ENCODE data around the gene GPD2.

Gene GPD2

DNA sequence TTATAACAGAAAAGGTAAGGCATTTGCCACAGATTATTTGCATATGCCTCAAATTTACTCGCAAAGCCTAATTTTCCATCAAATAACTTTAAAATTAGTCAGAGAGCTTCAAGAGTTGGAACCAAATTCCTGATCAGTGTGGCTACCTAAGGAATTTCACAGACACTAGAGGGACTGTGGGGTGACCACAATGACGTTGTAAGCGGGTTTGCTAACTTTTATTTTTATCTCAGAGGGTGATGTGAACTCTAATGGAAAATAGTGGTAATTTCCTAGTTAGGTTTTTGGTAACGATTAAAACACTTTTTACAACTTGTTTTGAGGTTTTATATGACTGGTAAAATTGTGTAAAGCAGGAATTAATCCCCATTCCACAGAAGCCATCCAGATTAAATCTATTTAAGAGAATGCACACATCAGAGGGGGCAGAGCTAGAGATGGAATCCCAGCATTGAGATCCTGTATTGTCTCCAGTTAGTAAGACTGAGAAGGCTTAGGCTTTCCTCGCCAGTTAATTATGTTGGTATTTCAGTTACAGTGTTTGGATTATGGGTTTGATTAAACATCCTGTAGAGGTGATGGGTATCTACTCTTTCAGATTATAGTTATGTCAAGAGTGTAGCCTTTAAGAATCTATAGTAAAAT is 129.0 kb downstream of the GPD2 start:
- Mint-ChIP-seq H3K27ac (no peak overlapping the region), H3K4me3 (no peak overlapping the region), H3K9me3 (no peaks in the 10 kb centered on the region), H3K4me1 (no peaks in the 10 kb centered on the region), H3K27me3 (no peaks in the 10 kb centered on the region)
- ATAC-seq = no peak
- no peak for DNase-seq

GRCh38 chr2:156573710-156574109 is 137.5 kb downstream of the GPD2 start:
- DNase-seq = no peak
- no peak for ATAC-seq
- Mint-ChIP-seq H3K9me3 (no peaks in the 10 kb centered on the region), H3K27ac (no peak overlapping the region), H3K4me1 (peaks cover 13% of the 10 kb centered on the region), H3K27me3 (no peaks in the 10 kb centered on the region), H3K4me3 (no peak overlapping the region)

DNA sequence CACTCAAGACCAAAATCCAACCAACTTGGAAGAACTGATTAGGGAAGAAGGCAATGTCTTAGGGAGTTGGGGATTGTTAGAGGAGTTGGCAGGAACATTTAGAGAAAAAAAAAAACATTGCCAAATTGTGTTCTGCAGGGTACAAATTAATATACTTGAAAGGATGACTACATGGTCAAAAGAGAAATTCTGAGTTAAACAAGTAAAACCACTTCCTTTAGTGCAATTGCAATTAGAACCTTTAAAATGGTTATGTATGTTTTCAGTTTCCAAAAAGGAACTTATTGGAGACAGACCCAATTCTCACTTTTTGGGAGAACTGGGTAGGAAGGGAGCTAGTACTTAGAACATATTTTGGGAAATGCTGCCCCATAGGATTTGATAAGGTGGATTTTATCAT is 137.9 kb downstream of the GPD2 start:
- H3K9me3 Mint-ChIP-seq = no peaks in the 10 kb centered on the region
- H3K27me3 Mint-ChIP-seq = no peaks in the 10 kb centered on the region
- H3K4me1 Mint-ChIP-seq = peaks cover 13% of the 10 kb centered on the region
- DNase-seq (no peak), ATAC-seq (no peak)
- no peak overlapping the region for H3K4me3 Mint-ChIP-seq
- no peak overlapping the region for H3K27ac Mint-ChIP-seq

DNA sequence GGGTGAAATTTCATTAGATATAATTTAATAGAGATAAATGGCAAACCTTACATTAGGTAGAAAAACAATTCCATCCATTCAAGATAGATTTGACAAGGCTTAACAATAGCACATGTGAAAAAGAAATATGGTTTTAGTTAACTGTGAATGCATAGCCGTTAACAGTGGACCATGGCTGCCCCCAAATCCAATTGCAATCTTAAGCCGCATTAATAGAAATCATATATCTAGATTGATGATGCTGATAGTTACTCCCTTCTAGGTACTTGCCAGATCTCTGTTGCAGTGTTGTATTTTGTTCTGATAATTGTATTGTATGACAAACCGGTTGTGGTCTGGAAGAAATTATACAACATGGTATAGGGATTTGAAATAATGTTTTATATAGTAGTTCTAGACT is 139.8 kb downstream of the GPD2 start:
- no peaks in the 10 kb centered on the region for H3K9me3 Mint-ChIP-seq
- H3K4me3 Mint-ChIP-seq = no peak overlapping the region
- no peak overlapping the region for H3K27ac Mint-ChIP-seq
- DNase-seq (no peak), ATAC-seq (no peak)
- H3K4me1 Mint-ChIP-seq = peaks cover 13% of the 10 kb centered on the region
- H3K27me3 Mint-ChIP-seq = no peaks in the 10 kb centered on the region

DNA sequence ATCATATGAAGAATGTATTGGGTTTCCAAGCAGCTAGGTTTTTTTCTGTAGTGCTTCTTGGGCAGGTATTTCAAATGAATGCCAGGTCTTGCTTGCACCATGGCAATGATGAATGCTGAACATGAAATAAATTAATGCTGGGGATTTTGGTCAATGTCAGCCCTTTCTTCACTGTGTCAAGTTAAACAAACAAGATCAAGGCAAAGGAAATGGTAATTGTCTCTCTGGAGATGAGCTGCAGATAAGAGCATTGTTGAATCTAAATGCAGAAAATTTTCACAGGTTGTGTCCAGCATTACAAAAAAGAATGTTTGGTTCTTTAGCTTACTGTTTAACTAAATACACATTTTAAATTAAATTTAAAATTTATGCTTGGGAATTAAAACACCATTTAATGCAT is 144.3 kb downstream of the GPD2 start:
- no peak for DNase-seq
- Mint-ChIP-seq H3K4me3 (no peak overlapping the region), H3K4me1 (no peaks in the 10 kb centered on the region), H3K27ac (no peak overlapping the region), H3K27me3 (no peaks in the 10 kb centered on the region), H3K9me3 (no peaks in the 10 kb centered on the region)
- ATAC-seq = no peak

DNA sequence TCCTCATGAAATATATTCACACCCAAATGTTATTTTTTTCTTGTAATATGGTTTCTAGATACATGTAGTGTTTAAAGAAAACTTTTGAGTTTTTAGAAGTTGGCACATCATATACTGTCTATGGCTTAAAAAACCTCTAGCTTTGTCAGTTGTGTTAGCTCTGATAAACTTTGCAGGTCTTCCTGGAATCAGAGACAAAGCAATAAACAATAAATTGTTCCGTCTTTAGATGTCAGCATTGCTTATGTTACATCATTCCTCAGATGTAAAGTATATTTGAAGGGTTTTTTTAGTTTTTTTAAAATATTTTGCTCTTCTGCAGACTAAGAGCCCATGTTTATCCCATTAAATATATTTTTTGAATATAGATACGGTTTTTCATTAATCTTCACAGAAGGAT is 145.1 kb downstream of the GPD2 start:
- H3K4me3 Mint-ChIP-seq = no peak overlapping the region
- H3K27me3 Mint-ChIP-seq = no peaks in the 10 kb centered on the region
- H3K4me1 Mint-ChIP-seq = no peaks in the 10 kb centered on the region
- no peak overlapping the region for H3K27ac Mint-ChIP-seq
- no peak for DNase-seq
- no peaks in the 10 kb centered on the region for H3K9me3 Mint-ChIP-seq
- ATAC-seq = no peak

- no peak overlapping the region for H3K4me3 Mint-ChIP-seq
- no peaks in the 10 kb centered on the region for H3K9me3 Mint-ChIP-seq
- no peak overlapping the region for H3K27ac Mint-ChIP-seq
- no peaks in the 10 kb centered on the region for H3K4me1 Mint-ChIP-seq
- DNase-seq (no peak), ATAC-seq (no peak)
- no peaks in the 10 kb centered on the region for H3K27me3 Mint-ChIP-seq
Measured at GRCh38 chr2:156585457-156585856, 149.3 kb downstream of the GPD2 start.

DNA sequence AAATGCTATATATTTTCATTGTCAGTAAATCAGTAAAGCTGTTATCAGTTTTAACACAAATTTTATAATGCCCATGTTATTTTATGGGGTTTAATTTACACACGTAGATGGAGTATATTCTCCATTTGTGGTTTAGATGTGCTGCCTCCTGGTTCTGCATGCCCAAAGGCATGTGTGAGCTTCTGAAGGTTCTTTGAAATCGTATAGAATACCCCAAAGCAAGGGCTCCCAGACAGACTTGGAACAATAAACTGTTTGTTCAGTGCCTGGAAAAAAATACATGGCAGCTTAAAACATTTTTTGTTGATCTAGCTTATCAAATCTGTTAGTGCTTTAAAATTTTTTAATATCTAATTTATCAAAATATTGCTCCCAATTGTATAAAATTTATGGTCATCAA is 150.4 kb downstream of the GPD2 start:
- Mint-ChIP-seq H3K9me3 (no peaks in the 10 kb centered on the region), H3K4me1 (no peaks in the 10 kb centered on the region), H3K27ac (no peak overlapping the region), H3K27me3 (no peaks in the 10 kb centered on the region), H3K4me3 (no peak overlapping the region)
- no peak for ATAC-seq
- no peak for DNase-seq

DNA sequence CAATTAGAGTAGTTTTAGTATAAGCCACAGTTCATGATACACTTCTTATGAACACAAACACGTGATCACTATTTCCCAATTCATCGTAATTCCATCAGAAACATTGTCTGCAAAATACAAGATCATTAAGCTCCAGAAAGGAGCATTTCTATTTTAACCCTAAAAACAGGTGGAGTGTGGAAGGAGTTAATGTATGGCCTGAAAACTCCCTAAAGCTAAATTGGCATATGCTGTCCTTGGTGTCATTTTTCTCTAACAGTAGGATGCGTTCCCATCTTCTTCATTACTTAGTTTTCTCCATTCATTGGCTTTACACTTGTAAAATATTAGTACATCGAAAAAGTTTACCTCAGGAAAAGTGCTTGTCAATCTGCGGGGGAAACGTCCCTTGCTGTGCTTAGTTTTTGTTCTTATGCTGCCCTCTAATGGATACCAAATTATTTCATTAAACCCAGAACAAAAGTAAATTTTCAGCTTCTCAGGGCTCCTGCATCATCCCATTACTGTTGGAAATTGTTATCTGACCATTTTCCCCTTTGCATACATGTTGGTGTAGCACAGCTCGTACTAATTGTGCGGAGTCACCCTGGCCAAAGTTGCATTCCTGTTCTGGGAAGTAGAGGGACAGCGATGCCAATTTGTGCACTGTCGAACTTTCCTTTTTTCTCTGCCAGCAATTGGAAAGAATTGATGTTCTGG is 153.4 kb downstream of the GPD2 start:
- H3K9me3 Mint-ChIP-seq = no peaks in the 10 kb centered on the region
- DNase-seq = peak in 1 of 2 donors; percentile 5

GRCh38 chr2:156590085-156590739 is 154.0 kb downstream of the GPD2 start:
- ATAC-seq (no peak), DNase-seq (no peak)
- no peak overlapping the region for H3K4me3 Mint-ChIP-seq
- H3K27me3 Mint-ChIP-seq = no peaks in the 10 kb centered on the region
- H3K9me3 Mint-ChIP-seq = no peaks in the 10 kb centered on the region
- H3K4me1 Mint-ChIP-seq = no peaks in the 10 kb centered on the region
- no peak overlapping the region for H3K27ac Mint-ChIP-seq

More for the DNA sequence above, 153.4 kb downstream of the GPD2 start:
- peak; percentile 64 for ATAC-seq
- no peak overlapping the region for H3K27ac Mint-ChIP-seq
- H3K27me3 Mint-ChIP-seq = no peaks in the 10 kb centered on the region
- H3K4me1 Mint-ChIP-seq = no peaks in the 10 kb centered on the region
- H3K4me3 Mint-ChIP-seq = no peak overlapping the region

GRCh38 chr2:156592809-156593593 is 156.8 kb downstream of the GPD2 start:
- Mint-ChIP-seq H3K27me3 (no peaks in the 10 kb centered on the region), H3K27ac (no peak overlapping the region), H3K4me3 (no peak overlapping the region), H3K9me3 (no peaks in the 10 kb centered on the region), H3K4me1 (no peaks in the 10 kb centered on the region)
- DNase-seq (no peak), ATAC-seq (no peak)

GRCh38 chr2:156593594-156593921 is 157.4 kb downstream of the GPD2 start:
- Mint-ChIP-seq H3K27ac (no peak overlapping the region), H3K27me3 (no peaks in the 10 kb centered on the region), H3K4me1 (no peaks in the 10 kb centered on the region), H3K9me3 (no peaks in the 10 kb centered on the region), H3K4me3 (no peak overlapping the region)
- ATAC-seq (no peak), DNase-seq (no peak)

- H3K9me3 Mint-ChIP-seq = no peaks in the 10 kb centered on the region
- no peak overlapping the region for H3K4me3 Mint-ChIP-seq
- H3K4me1 Mint-ChIP-seq = no peaks in the 10 kb centered on the region
- H3K27ac Mint-ChIP-seq = no peak overlapping the region
- peaks cover 24% of the 10 kb centered on the region for H3K27me3 Mint-ChIP-seq
- ATAC-seq (no peak), DNase-seq (no peak)
Measured at GRCh38 chr2:156598563-156598962, 162.4 kb downstream of the GPD2 start.

- no peaks in the 10 kb centered on the region for H3K4me1 Mint-ChIP-seq
- ATAC-seq = no peak
- peaks cover 24% of the 10 kb centered on the region for H3K27me3 Mint-ChIP-seq
- no peaks in the 10 kb centered on the region for H3K9me3 Mint-ChIP-seq
- DNase-seq = no peak
- H3K4me3 Mint-ChIP-seq = no peak overlapping the region
- H3K27ac Mint-ChIP-seq = no peak overlapping the region
Measured at GRCh38 chr2:156600196-156600595, 164.0 kb downstream of the GPD2 start.

- Mint-ChIP-seq H3K4me1 (no peaks in the 10 kb centered on the region), H3K4me3 (no peak overlapping the region), H3K27ac (no peak overlapping the region), H3K9me3 (no peaks in the 10 kb centered on the region), H3K27me3 (peaks cover 24% of the 10 kb centered on the region)
- ATAC-seq = no peak
- no peak for DNase-seq
Measured at GRCh38 chr2:156601855-156602551, 165.8 kb downstream of the GPD2 start.

All from stimulated activated naive CD8-positive, alpha-beta T cell treated with anti-CD3 and anti-CD28 coated beads, Interleukin-15, amount 100 ng/mL, for 72 hours (primary cell).